ENCODE results near the gene HMX1. TPM values are rescaled to one million over a fixed set of nuclear protein-coding genes. Genes with fewer than 3 reads are reported as not detected.

Gene HMX1
- total and polyA plus RNA-seq, 2 donors from 2014 or later, result not detected

DNA sequence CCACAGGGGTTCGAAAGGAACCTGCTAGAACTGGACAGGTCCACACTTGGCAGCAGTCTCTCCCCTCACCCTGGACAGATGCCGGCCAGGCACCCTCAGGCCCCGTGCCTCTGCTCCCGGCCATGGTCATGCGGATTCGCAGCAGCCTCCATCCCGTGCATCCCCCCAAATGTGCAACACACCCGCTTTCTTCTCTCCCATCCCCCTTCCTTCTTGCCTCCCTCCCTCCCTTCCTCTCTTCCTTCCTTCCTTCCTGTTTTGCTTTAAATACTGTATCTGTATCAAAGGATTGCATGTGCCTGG lies 35.0 kb upstream of the HMX1 start:
- no peaks in the 10 kb centered on the region for H3K4me1 ChIP-seq (ENCODE audit: control insufficient read depth in 2 of 3, insufficient read depth in 2 of 3, low read depth in 1 of 3, low read length in 3 of 3)
- H3K27me3 ChIP-seq (ENCODE audit: control insufficient read depth, insufficient read depth, low read length), result peaks cover 3% of the 10 kb centered on the region
- no peak overlapping the region for H3K4me3 ChIP-seq (ENCODE audit: low read length in 3 of 3)
- no peak overlapping the region for H3K9ac ChIP-seq (ENCODE audit: low read length in 3 of 3)
- H3K36me3 ChIP-seq (ENCODE audit: control insufficient read depth in 2 of 3, insufficient read depth in 3 of 3, low read length in 3 of 3), result no peaks in the 10 kb centered on the region
- H3K9me3 ChIP-seq (ENCODE audit: control insufficient read depth in 2 of 3, insufficient read depth in 1 of 3, low read length in 3 of 3), result peaks cover 0 to 10% (median 7%) of the 10 kb centered on the region in 3 donors
- TF ChIP-seq, protein P1, sequence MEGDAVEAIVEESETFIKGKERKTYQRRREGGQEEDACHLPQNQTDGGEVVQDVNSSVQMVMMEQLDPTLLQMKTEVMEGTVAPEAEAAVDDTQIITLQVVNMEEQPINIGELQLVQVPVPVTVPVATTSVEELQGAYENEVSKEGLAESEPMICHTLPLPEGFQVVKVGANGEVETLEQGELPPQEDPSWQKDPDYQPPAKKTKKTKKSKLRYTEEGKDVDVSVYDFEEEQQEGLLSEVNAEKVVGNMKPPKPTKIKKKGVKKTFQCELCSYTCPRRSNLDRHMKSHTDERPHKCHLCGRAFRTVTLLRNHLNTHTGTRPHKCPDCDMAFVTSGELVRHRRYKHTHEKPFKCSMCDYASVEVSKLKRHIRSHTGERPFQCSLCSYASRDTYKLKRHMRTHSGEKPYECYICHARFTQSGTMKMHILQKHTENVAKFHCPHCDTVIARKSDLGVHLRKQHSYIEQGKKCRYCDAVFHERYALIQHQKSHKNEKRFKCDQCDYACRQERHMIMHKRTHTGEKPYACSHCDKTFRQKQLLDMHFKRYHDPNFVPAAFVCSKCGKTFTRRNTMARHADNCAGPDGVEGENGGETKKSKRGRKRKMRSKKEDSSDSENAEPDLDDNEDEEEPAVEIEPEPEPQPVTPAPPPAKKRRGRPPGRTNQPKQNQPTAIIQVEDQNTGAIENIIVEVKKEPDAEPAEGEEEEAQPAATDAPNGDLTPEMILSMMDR (IDR thresholded peaks at IDR 0.05; ENCODE audit: borderline replicate concordance, extremely low read depth, insufficient read depth), result no peak
- H3K27ac ChIP-seq (ENCODE audit: low read depth in 2 of 2, low read length in 2 of 2), result no peak overlapping the region
- DNase-seq (peak in 1 of 5 donors; percentile 58), FAIRE-seq (no peak)
- intact Hi-C loops (cut with DNase I), result no loop called here

DNA sequence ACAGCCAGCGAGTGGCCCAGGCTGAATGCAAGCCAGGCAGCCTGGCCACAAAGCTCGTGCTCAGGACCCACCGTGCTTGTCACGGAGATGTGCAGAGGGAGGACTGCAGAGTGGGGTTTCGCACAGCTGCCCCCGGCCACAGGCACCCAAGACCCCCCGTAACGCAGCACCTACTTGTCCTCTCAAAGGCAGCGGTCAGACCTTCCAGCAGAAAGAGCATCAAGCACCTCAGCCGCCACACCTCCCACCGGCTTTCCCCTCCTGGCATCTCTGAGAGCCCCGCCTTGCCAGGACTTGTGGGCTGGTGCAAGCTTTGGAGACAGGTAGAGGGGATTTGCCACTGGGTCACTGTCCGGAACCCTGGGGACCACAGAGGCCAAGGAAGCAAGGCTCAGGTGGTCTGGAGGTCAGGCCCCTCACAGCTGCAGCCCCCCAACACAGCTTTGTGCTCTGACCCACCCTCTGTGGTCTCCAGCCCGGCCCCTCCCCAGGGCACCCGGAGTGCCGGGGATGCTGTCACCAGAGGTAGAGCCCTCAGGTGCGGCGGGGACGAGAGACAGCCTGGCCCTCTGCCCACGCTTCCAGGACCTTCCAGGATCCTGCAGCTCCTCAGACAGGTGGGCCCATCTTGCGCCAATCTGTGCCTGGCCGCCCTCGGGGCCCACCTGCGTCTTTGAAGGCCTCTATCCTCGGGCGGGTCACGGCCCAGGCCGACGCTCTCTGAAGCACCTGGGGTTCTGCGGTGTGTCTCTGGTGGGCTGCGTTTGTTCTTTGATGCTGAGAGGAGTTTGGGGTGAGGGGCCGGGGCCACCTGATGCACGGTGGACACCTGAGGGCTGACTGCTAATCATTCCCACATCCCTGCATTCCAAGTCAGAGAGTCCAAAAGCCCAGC lies 34.4 kb upstream of the HMX1 start:
- H3K4me3 ChIP-seq (ENCODE audit: low read length in 3 of 3), result no peak overlapping the region
- no peak overlapping the region for H3K27ac ChIP-seq (ENCODE audit: low read depth in 2 of 2, low read length in 2 of 2)
- no peak overlapping the region for H3K9ac ChIP-seq (ENCODE audit: low read length in 3 of 3)
- H3K36me3 ChIP-seq (ENCODE audit: control insufficient read depth in 2 of 3, insufficient read depth in 3 of 3, low read length in 3 of 3), result no peaks in the 10 kb centered on the region
- FAIRE-seq, result no peak
- peaks cover 3% of the 10 kb centered on the region for H3K27me3 ChIP-seq (ENCODE audit: control insufficient read depth, insufficient read depth, low read length)
- peak in 2 of 5 donors; percentile 22 to 59 for DNase-seq
- no peaks in the 10 kb centered on the region for H3K4me1 ChIP-seq (ENCODE audit: control insufficient read depth in 2 of 3, insufficient read depth in 2 of 3, low read depth in 1 of 3, low read length in 3 of 3)
- TF ChIP-seq, protein P1 (IDR thresholded peaks at IDR 0.05; ENCODE audit: borderline replicate concordance, extremely low read depth, insufficient read depth), result no peak
- intact Hi-C loops (cut with DNase I), result no loop called here
- H3K9me3 ChIP-seq (ENCODE audit: control insufficient read depth in 2 of 3, insufficient read depth in 1 of 3, low read length in 3 of 3), result peaks cover 0 to 16% (median 12%) of the 10 kb centered on the region in 3 donors

DNA sequence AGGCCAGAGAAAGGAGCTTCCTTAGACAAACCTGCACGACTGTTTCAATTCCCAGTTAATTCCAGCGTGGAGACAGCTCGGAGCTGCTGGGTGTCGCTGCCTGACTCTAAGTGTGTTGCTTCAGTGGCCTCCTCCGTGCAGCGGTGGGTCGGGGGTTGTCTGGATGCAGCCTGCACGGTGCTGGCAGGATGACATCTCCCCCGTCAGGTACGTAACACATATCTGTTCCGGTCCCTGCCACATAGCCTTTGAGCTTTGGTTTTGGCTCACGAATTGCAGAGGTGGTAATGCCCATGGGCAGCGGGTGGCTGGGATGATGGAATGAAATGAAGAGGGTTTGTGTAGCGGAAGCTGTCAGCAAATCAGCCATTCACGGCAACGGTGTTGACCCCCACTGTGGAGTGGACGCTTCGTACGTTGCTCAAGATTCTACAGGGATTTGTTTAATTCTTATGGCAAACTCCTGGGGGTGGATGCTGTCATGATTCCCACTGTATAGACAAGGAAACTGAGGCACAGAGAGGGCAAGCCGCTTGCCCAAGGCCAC lies 33.7 kb upstream of the HMX1 start:
- intact Hi-C loops (cut with DNase I), result no loop called here

More for the DNA sequence above, 33.7 kb upstream of the HMX1 start:
- Histone ChIP-seq H3K4me3 (ENCODE audit: low read length in 3 of 3) (no peak overlapping the region), H3K9me3 (ENCODE audit: control insufficient read depth in 2 of 3, insufficient read depth in 1 of 3, low read length in 3 of 3) (peaks cover 0 to 22% (median 12%) of the 10 kb centered on the region in 3 donors), H3K27ac (ENCODE audit: low read depth in 2 of 2, low read length in 2 of 2) (no peak overlapping the region), H3K9ac (ENCODE audit: low read length in 3 of 3) (no peak overlapping the region), H3K4me1 (ENCODE audit: control insufficient read depth in 2 of 3, insufficient read depth in 2 of 3, low read depth in 1 of 3, low read length in 3 of 3) (no peaks in the 10 kb centered on the region), H3K27me3 (ENCODE audit: control insufficient read depth, insufficient read depth, low read length) (peaks cover 3% of the 10 kb centered on the region), H3K36me3 (ENCODE audit: control insufficient read depth in 2 of 3, insufficient read depth in 3 of 3, low read length in 3 of 3) (no peaks in the 10 kb centered on the region)
- peak in 2 of 5 donors; percentile 15 to 22 for DNase-seq
- TF ChIP-seq, protein P1 (IDR thresholded peaks at IDR 0.05; ENCODE audit: borderline replicate concordance, extremely low read depth, insufficient read depth), result no peak
- FAIRE-seq, result no peak

Measured in kidney (tissue), 14 donors.